Spleen (tissue), 7 donors: ENCODE data around the gene ZNF728.

Experiments
- POLR2A ChIP-seq, 3 donors: fragments of 450-650 bp; IDR thresholded peaks; one replicate each; pipeline ENCODE4 v1.5.1; 2017; ENCODE audit warnings: antibody characterized with exemption in 3 of 3, mild to moderate bottlenecking in 1 of 3
- POLR2AphosphoS5 ChIP-seq, 3 donors: sonication (generic); formaldehyde crosslinking; IDR thresholded peaks; one replicate each; pipeline ENCODE4 v1.5.1; 2017; ENCODE audit warnings: antibody characterized with exemption in 3 of 3
- TF ChIP-seq, protein P1 (sequence below), 11 experiments: fragments of 200-600 bp in 7 of 11; fragments of 450-650 bp in 4 of 11; sonication (generic) in 4 of 11; IDR thresholded peaks in 8 of 11; conservative IDR thresholded peaks in 3 of 11; 1 replicate in 7 of 11; 2 replicates in 4 of 11; pipeline versions ENCODE4 v1.4.0 to v1.8.0; 2016 to 2021; ENCODE audit warnings: antibody characterized with exemption in 11 of 11, inconsistent platforms in 4 of 11, mild to moderate bottlenecking in 1 of 11
- donor health status: DM: no; HTN: no; CAD: no; lungs with moderate emphysema.
- donor health status: DM: no; HTN: no; CAD: no.
- donor health status: DM: no; HTN: no; CAD: no.

DNA sequence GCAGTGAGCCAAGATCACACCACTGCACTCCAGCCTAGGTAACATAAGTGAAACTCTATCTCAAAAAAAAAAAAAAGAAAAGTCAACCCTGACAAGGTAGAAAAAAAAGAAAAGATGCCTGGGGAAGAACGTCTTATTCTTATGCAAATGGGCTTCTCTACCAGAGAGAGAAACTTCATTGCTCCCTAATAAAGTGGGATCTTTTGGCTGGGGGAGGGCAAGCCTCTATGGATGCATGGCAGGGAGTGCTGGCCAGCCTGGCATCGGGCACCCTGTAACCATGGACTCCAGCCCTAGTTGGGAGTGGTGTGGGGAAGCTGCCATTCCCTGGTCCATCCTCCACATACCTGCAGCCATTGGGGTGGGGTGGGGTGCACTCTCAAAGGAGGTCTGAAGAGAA lies 30.7 kb upstream of the ZNF728 start:
- TF ChIP-seq, protein P1, sequence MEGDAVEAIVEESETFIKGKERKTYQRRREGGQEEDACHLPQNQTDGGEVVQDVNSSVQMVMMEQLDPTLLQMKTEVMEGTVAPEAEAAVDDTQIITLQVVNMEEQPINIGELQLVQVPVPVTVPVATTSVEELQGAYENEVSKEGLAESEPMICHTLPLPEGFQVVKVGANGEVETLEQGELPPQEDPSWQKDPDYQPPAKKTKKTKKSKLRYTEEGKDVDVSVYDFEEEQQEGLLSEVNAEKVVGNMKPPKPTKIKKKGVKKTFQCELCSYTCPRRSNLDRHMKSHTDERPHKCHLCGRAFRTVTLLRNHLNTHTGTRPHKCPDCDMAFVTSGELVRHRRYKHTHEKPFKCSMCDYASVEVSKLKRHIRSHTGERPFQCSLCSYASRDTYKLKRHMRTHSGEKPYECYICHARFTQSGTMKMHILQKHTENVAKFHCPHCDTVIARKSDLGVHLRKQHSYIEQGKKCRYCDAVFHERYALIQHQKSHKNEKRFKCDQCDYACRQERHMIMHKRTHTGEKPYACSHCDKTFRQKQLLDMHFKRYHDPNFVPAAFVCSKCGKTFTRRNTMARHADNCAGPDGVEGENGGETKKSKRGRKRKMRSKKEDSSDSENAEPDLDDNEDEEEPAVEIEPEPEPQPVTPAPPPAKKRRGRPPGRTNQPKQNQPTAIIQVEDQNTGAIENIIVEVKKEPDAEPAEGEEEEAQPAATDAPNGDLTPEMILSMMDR (IDR thresholded peaks at IDR 0.05 in 8 of 11, conservative IDR thresholded peaks at IDR 0.05 in 3 of 11): no peak
- TF ChIP-seq POLR2AphosphoS5 (IDR thresholded peaks at IDR 0.05) (no peak), POLR2A (IDR thresholded peaks at IDR 0.05) (no peak)
